GM21515 (cell line): ENCODE measurements around the gene RAE1.
A peak's percentile ranks its signal among the peaks of the same experiment; 100 is the strongest.

ENCODE experiments used
- ATAC-seq: cut with Tn5 transposase; IDR thresholded peaks from one replicate; pipeline ENCODE4 v1.9.1; 2021; ENCODE audit not compliant: unreplicated experiment

RAE1 gene, protein sequence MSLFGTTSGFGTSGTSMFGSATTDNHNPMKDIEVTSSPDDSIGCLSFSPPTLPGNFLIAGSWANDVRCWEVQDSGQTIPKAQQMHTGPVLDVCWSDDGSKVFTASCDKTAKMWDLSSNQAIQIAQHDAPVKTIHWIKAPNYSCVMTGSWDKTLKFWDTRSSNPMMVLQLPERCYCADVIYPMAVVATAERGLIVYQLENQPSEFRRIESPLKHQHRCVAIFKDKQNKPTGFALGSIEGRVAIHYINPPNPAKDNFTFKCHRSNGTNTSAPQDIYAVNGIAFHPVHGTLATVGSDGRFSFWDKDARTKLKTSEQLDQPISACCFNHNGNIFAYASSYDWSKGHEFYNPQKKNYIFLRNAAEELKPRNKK

GRCh38 chr20:57351042-57351783 lies at the start of gene RAE1:
TSS of gene RAE1 (plus strand) at chr20:57351255. CDS start at chr20:57354039, 2,784 bp downstream.
- peak; percentile 69 for ATAC-seq

- no peak for ATAC-seq
Measured at GRCh38 chr20:57306747-57307146, 44.3 kb upstream of the RAE1 start.

- ATAC-seq, result no peak
Measured at GRCh38 chr20:57308451-57309271, 42.4 kb upstream of the RAE1 start.

- no peak for ATAC-seq
Measured at GRCh38 chr20:57309544-57310115, 41.4 kb upstream of the RAE1 start.

GRCh38 chr20:57310821-57311514 lies 40.1 kb upstream of the RAE1 start:
- no peak for ATAC-seq

DNA sequence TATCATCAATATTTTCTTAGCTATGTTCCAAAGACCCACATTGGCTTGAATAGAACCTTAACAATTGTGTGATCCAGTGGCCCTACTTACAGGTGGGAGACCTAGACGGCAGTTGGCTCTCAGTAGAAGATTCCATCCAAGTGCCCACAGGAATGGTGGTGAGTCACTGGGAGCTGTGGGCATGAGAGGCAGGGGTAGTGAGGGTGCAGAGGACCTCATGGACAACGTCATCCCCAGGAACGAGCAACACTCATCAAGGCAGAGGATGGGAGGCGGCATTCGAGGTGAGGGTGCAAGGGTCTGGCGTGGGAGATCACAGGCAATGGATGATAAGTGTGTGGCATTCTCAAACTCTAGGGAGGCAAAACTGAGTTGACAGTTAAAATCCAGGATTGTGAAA lies 38.9 kb upstream of the RAE1 start:
- no peak for ATAC-seq

GRCh38 chr20:57313230-57313629 lies 37.8 kb upstream of the RAE1 start:
- no peak for ATAC-seq

DNA sequence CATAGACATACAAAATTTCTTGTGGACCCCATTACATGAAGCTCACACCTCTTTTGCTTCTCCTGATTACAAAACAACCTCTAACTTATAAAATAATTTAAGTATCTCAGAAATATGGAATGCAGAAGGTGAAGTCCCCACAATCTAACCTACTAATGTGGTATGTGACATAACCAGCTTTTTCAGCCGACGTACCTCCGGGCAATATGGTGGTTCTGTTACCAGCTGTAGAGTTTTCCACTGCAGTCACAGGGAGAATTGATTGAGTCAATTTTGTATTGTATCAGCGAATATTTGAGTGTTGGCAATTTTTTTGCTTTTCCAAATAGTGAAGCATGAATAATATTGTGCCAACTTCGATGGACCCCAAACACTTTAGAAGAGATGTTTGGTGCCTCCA lies 37.1 kb upstream of the RAE1 start:
- ATAC-seq, result no peak

GRCh38 chr20:57315083-57315975 lies 35.7 kb upstream of the RAE1 start:
- no peak for ATAC-seq

GRCh38 chr20:57315976-57316480 lies 35.0 kb upstream of the RAE1 start:
- ATAC-seq, result no peak

DNA sequence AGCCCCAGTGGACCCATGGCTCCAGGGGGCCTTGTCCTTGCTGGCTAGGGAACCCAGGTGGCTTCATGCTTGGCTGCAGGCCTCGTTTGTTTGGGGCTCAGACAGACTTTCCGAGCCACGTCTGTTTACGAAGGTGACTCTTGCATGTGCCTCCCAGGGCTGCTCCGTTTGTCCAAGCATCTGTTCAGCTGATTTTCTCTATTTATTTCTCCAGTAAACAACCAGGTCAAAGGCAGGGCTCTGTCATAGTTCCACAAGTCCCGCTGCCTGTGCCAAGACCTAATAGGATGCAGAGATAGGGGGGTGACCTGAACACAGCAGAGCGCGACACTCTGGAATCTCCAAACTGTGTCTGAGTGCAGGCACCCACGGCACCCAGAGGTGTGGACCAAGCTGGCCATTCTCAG lies 34.3 kb upstream of the RAE1 start:
- no peak for ATAC-seq

DNA sequence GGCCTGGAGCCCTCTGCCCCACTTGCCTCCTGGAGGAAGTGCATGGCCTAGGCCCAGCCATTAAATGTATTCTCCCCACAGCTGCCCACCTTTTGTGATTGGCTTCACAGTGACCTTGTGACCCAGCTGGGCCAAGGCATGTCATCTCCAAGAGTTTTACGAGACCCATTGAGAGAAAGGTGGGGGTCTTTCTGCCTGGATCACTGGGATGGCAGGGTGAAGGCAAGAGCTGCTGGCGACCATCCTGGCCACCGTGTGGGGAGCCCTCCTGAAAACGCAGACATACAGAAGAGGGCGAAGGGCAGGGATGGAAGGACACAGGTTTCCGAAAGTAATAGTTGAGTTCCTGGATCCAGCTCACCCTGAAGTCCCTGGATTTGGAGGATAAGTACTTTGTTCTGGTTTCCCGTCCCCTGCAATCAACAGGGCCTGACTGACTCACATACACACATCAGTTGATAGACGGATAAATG lies 33.7 kb upstream of the RAE1 start:
- no peak for ATAC-seq

DNA sequence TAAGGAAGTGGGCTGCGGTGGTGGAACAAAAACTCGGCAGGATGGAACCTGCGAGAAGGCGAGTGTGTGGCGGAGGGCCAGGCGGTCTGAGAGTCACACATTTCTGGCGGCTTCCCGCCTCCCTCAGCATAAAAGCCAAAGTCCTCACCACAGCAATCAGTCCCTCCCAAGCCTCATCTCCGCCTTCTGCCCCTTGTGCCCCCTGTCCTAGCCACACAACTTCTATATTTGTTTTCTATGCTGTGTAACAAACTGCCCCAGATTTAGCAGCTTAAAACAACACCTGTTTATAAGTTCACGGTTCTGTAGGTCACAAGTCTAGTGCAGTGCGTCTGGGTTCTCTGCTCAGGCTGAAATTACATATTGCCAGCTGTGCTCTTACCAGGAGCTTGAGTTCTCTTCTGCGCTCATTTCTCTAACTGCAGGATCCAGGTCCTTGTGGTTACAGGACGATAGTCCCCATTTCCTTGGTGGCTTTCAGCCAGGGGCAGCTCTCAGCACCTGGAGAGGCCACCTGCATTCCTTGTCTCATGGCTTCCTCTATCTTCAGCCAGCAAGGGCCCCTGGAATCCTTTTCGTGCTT lies 33.2 kb upstream of the RAE1 start:
- ATAC-seq, result no peak

DNA sequence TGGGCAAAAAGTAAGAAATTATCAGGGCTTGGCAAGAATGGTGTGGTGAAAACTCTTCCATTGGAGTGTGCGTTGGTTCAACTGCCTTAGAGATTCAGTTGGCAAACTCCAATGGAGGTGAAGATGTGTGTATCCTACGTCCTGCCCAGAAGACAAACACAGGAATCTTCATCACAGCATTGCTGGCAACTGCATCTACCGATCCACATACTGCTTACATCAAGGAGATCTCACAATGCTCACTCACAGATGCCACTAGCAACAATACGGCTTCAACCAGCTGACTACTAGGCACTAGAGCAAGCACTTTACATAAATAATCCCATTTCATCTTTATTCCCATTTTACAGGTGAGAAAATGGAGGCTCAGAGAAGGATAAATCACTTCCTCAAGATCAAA lies 31.5 kb upstream of the RAE1 start:
- no peak for ATAC-seq

GRCh38 chr20:57320358-57320757 lies 30.7 kb upstream of the RAE1 start:
- ATAC-seq, result no peak

- ATAC-seq, result no peak
Measured at GRCh38 chr20:57321142-57321541, 29.9 kb upstream of the RAE1 start.

DNA sequence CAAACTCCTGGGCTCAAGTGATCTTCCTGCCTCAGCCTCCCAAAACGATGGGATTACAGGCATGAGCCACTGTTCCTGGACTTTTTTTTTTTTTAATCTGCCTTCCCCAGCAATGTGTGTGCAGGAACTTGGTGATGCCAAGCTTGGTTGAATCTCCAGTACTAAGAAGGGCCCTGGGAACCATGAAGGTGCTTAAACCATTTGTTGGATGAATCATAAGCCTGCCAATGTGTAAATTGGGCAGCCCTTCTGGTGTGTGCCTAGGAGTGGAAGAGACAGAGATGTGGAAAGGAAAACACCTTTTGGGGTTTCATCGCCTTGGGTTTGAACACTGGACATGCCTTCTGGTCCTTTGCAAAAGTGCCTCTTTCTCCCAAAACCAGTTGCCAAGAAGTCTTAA lies 28.6 kb upstream of the RAE1 start:
- no peak for ATAC-seq

DNA sequence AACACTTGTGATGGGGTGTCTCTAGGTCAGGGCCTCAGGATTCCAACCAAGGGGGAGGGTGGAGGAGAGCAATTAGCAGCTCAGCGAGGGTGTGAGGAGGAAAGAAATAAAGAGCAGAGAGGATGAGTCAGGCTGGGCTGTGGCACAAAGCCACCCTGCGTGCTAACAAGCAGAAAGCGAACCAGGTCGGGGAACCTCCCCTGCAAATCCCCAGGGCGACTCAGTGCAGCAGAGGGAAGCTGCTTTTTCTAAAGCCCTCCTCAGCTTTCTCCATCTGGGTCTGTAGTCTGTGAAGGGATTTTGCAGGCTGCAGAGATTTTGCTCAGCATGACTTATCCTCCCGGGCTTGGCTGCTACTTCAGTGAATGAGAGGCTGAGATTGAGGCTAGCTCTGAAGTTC lies 28.0 kb upstream of the RAE1 start:
- ATAC-seq, result no peak
